Esophagus squamous epithelium (tissue), 4 donors: ENCODE measurements around the gene CD300LF.

Experiments used
- CTCF ChIP-seq, 6 experiments: fragments of 450-650 bp in 4 of 6; fragments of 200-600 bp in 2 of 6; sonication (generic) in 2 of 6; IDR thresholded peaks; one replicate each; pipeline ENCODE4 v1.5.1; 2016 to 2019; ENCODE audit warnings: antibody characterized with exemption in 6 of 6, mild to moderate bottlenecking in 4 of 6, moderate library complexity in 4 of 6
- POLR2A ChIP-seq, 4 donors: fragments of 450-650 bp; IDR thresholded peaks; one replicate each; pipeline ENCODE4 v1.6.1; 2017; ENCODE audit warnings: antibody characterized with exemption in 4 of 4, mild to moderate bottlenecking in 4 of 4, moderate library complexity in 3 of 4

- no peak for TF ChIP-seq POLR2A (IDR thresholded peaks at IDR 0.05)
- no peak for TF ChIP-seq CTCF (IDR thresholded peaks at IDR 0.05)
Observed at GRCh38 chr17:74694081-74694480, 18.6 kb downstream of the CD300LF start.
